Stimulated activated CD4-positive, alpha-beta T cell treated with anti-CD3 and anti-CD28 coated beads, TNF-alpha, amount 100 ng/mL, for 24 hours (primary cell): ENCODE data around the gene ATAD3B.
"Not testable (repeated sequence)": the region's sequence is repeated elsewhere in the genome, so short reads cannot be mapped to it uniquely, and the experiment has no call there.

Experiments
- DNase-seq, 3 experiments: peaks; one replicate each; pipeline ENCODE4 v3.0.0-alpha.2; 2020; ENCODE audit warnings: low read depth in 3 of 3

The ATAD3B gene

DNA sequence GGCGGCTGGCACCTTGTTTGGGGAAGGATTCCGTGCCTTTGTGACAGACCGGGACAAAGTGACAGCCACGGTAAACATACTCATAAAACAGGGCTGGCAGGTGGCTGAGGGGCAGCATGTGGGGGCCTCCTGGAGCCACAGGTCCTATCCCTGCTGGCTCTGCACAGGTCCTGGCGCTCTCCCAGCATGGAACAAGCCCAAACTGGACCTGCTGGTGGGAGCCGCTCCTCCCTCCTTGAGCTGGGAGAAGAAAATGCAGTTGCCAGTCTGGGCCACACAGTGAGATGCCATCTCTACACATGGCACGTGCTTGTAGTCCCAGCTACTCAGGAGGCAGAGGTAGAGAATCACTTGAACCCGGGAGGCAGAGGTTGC lies 19.2 kb upstream of the ATAD3B start:
- DNase-seq: not testable (repeated sequence)

DNA sequence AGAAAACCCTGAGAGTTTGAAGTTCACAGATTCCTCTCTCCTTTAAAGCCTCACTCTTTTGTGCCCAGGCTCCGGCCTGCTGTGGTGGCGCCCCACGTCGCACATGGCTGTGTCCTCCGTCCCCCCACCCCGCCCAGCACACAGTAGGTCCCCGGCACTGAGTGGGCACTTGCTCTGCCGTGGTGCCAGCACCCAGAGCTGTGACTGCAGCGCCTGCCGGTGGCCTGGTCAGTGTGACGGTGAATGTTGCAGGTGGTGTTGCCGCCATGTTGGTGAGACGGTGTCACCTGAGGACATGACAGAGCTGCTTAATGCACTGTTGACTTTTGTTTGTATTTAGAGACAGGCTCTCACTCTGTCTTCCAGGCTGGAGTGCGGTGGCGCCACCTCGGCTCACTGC lies 18.7 kb upstream of the ATAD3B start:
- no peak for DNase-seq

DNA sequence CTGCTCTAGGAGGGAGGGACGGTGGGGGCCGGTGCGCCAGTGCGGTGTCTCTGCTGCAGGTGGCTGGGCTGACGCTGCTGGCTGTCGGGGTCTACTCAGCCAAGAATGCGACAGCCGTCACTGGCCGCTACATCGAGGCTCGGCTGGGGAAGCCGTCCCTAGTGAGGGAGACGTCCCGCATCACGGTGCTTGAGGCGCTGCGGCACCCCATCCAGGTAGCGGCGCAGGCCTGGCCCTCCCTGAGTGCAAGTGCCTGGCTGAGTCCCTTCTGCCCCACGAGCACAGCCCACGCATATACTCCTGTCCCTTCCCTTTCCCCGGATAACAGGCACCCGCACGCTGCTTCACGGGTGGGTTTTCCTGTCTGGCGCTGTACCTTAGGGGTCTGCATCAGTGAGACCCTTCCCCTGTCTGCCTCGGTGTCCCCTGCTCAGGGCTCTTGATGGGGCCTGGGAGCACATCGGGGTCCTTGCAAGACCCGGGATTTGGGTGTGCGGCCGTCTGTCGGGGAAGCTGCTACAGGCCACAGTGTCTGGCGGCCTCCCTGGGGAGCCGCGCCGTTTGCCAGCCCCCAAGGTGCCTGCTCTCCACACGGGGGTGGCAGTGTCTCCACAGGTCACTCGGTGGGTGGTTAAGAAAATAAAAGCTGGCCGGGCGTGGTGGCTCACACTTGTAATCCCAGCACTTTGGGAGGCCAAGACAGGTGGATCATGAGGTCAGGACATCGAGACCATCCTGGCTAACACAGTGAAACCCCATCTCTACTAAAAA lies 17.1 kb upstream of the ATAD3B start:
- not testable (repeated sequence) for DNase-seq

DNA sequence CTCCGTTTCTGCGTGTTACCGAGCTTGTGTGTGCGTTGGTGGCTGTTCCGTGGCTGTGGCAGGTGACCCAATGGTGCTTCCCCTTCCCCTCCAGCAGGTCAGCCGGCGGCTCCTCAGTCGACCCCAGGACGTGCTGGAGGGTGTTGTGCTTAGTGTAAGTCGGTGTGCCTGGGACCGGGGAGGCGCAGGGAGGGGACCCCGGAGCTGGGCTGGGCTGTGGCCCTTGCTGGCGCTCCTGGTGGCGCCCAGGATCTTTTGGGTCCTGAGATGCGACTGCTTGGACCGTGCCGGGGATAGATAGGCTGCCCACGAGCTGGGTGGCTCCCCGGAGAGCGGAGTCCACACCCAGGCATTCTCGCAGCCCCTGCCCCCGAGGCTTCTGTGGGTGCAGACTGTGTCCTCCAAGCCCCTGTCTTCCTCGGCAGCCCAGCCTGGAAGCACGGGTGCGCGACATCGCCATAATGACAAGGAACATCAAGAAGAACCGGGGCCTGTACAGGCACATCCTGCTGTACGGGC lies 16.1 kb upstream of the ATAD3B start:
- no peak for DNase-seq

DNA sequence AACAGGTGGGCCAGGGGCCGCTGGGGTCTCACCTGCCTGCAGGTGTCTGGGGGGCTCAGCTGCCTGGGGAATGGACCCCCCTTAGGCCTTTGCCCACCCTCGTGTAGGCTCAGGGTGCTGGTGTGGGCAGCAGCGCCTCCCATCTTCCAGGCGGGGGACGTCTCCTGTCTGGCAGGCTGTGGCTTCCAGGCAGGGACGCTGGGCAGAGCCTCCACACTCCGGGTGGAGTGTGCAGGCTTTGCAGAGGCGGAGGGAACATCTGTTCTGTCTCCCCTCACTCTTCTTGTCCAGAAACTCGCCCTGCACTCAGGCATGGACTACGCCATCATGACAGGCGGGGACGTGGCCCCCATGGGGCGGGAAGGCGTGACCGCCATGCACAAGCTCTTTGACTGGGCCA lies 15.6 kb upstream of the ATAD3B start:
- not testable (repeated sequence) for DNase-seq

DNA sequence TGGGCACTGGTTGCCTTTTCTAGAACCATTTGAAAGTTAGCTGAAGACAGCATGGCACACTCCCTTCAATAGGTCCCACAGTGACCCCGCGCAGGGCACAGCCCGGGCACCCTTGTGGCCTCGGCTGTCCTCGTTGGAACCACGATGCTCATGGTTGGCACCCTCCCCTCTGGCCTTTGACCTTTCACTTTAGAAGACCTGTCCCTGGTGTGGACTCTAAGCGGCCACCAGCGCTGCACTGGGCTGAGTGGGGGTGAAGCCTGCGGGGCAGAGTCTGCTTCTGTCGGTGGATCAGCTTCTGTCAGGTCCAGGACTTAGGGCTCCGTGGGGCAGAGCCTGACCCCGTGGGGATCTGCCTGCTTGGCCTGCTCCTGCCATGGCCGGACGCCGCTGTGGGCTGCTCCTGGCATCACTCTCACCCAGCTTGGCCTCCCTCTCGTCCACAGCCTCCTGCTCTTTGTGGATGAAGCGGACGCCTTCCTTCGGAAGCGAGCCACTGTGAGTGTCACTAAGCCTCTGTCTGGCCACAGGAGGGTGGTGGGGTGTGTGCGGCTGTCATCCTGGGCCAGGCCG lies 14.8 kb upstream of the ATAD3B start:
- not testable (repeated sequence) for DNase-seq

DNA sequence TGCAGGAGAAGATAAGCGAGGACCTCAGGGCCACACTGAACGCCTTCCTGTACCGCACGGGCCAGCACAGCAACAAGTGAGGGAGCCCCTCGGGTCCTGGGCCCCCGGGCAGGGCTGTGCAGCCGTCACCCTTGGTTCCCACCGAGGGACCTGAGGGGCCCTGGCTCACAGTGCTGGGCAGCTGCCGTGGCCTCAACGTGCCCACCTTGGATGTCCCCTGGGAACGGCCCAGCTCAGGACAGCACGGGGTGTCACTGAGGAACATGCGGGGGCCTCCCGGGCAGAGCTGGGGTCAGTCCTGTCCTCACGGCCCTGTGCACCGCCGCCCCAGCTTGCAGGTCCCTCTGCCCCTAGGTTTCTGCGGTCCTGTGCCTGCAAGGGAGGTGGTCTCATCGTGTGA lies 12.4 kb upstream of the ATAD3B start:
- DNase-seq: not testable (repeated sequence)

DNA sequence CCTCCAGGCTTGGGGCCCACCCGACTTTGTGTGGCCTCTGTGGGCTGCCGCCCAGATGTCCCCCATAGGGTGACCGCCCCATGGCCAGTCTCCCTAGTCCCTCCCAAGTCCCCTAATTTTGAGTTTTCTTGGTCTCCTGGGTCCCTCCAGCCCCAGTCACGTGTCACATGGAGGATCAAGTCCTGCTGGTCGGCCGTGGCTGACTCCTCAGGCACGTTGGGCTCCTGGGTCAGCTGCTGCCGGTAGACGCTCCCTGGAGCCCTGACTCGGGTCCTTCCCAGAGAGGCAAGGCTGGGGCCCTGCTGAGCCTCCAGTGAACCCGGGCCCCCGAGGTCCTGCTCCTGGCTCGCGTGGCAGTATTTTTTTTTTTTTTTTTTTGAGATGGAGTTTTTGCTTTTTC lies 11.9 kb upstream of the ATAD3B start:
- not testable (repeated sequence) for DNase-seq

DNA sequence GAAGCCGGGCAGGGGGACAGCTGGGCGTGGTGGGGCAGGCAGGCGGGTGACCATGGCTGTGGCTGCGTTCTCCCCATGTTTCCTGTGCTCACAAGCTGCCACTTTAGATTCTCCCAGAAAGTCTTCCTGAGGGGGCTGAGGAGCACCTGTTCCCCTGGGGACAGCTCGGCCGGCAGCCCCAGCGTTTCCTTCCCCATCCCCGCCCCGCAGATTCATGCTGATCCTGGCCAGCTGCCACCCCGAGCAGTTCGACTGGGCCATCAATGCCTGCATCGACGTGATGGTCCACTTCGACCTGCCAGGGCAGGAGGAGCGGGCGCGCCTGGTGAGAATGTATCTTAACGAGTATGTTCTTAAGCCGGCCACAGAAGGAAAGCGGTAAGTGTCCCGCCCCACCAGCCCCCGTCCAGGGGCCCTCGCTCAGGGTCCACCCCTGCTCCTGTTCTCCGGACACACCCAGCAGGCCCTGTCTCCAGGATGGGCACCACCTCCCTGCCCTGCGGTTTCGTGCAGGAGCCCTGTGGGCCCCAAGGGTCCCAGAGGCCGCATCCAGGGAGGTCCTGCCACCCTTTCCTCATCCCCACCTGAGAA lies 10.9 kb upstream of the ATAD3B start:
- DNase-seq: no peak

DNA sequence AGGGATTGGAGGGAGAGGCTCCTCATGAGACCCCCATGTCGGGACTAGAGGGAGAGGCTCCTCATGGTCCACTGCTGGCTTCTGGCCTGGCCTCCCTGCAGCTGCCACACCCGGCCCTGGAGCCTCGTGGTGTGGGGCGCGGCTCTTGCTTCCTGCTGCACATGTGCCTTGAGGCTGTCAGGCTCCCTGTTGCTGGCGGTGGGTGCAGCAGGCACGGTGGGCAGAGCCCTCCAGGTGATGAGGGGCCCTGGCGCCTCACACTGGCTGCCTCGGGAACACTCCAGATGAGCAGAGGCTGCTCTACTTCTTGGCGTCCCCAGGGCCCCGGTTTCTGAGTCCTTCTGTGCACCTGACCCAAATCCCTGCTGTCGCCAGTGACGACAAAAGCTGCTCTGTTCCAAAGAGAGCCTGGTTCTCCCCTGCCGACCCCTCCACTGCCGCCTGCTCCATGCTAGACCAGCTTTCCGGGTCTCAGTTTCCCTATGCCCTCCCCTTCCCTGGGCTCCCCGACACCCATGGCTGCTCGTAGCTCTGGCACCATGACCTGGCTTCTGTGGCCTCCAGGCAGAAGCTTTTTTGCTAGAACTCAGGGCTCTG lies 9.7 kb upstream of the ATAD3B start:
- DNase-seq: no peak

DNA sequence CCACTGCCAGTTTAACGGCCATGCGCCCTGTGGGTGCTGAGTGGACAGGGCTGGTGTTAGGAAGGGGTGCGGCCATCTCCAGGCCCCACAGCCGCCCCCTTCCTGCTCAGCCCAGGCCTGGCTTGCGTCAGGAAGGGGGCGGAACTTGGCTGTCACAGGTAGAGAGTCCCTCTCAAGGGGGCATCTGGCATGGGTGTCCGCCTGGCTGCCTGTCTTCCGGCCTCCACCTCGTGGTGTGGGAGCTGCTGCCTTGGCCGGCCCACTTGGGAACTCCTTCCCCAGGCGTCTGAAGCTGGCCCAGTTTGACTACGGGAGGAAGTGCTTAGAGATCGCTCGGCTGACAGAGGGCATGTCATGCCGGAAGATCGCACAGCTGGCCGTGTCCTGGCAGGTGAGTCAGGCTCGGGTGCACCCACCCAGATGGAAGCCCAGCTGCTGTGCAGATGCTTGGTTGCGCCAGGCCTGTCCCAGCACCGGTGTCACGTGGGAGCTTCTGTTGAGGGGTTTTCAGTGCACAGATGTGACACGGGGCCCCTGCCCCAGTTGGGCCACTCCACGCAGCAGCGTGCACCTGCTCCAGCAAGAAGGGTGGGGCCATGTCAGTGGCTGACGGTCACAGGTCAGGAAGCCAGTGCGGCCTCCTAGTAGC lies 9.1 kb upstream of the ATAD3B start:
- no peak for DNase-seq

DNA sequence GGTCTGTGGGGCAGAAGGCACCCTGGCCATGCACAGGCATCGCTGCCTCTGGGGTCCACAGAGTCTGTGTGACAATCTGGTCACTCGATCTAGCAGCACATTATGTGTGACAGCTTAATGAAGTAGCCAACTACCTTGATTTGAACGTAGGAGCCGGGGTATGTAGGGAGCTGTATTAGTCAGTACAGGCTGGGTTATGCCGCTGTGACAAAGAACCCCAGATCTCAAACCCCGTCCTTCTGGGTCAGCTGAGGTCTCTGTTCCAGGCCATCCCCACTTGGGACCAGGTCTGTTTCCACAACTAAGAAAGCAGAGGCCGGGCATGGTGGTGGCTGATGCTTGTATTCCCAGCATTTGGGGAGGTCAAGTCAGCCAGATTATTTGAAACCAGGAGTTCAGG lies 8.3 kb upstream of the ATAD3B start:
- DNase-seq: no peak

DNA sequence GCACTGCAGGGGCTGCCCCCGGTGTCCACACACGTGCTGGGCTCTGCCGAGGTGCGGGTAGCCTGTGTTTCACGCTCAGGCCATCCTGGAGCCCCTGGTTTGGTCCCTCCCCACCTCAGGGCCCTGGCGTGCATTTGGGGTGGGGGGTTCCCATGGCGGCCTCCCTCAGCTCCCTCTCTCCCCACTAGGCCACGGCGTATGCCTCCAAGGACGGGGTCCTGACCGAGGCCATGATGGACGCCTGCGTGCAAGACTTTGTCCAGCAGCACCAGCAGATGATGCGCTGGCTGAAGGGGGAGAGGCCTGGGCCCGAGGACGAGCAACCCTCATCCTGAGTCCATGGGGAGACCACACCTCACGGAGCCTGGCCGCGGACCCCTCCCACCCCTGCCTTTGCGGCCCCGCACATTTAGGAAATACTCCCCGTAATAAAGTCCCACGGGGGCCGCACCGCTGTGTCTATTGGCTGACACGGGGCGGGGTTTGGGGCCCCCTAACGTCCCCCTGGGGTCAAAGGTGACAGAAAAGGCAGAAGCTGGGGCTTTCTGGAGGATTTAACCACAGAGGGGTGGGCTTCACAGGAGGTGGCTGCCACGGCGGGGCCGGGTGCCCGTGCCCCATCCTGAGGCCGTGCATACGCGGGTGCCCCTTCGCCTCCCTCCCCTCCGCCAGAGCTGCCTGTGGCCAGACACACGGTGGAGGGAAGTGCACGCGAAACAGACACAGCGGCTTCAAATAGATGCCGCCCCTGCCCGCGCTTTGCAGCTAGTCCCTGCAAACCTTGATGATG lies 3.2 kb upstream of the ATAD3B start:
- not testable (repeated sequence) for DNase-seq

DNA sequence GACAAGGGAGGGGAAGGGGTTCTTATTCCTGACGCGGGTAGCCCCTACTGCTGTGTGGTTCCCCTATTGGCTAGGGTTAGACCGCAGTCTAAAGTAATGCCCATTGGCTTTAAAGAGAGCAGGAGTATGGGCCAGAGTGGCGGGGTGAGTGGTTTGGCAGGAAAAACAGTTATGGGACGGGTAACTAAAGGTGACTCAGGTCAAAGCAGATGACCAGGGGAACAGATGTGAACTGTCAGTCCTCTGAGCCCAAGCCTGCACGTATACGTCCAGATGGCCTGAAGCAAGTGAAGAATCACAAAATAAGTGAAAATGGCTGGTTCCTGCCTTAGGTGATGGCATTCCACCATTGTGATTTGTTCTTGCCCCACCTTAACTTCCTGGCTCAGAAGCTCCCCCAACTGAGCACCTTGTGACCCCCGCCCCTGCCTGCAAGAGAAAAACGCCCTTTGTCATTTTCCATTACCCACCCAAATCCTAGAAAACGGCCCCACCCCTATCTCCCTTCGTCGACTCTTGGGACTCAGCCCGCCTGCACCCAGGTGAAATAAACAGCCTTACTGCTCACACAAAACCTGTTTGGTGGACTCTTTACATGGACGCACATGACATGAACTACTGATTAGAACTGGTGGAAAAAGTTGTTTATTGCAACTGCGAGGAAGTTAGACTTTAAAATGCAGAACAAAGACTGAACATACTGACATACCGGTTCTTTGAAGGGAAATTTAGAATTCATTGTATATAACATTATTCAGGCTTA lies 758 bp upstream of the ATAD3B start:
- peak in 1 of 3 experiments; percentile 12 for DNase-seq

DNA sequence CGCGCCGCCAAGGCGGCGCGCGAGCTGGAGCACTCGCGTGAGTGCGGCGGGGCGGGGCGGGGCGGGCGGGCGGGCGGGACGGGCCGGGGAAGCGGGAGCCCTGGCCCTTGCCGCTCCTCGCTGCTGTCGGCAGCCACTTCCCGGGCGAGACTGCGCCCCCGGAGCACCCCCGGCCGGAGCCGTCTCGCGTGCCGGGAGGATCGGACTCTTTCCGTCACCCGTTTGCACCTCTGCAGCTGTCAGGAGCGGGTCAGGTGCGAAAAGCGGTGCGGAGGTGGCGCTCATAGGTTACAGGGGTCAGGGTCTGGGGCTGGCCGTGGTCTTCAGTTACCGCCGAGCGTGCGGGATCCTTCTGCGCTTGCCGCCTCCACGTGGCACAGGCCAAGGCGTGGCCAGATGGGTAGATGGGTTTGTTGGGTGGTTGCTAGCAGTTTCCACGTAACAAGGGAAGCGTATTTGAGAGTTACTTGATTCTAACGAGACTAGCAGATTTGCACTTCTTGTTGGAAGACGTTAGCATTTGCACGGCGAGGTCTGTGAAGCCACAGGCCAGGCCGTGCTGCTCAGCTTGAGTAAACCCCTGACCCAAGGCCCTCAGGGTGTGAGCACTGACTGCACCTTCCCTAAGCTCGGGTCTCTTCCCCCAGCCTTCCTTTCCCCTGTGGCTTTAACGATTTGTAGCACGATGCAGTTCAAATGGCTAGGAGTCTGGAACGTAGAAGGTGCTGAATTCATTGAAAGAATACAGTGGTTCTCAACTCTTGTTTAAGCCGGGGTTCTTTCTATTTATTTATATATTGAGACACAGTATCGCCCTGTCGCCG lies 700 bp downstream of the ATAD3B start:
- not testable (repeated sequence) for DNase-seq

DNA sequence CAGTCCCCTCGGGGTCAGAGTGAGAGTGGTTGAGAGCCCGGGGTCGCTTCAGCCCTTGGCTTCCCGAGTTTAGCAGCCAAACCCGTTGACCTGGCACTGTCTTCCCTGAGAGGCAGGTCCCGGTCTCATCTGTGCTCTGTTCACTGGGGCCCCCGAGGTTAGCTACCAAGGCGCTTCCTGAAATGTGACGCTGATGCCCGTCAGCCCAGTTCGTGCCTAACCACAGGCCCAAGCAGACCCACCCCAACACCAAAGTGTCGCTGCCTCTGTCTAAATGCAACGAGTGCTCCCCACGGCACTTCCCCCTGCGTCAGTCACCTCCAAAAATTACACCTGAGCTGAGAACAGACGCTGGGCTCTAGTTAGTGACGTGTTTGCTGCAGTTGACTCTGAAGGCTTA lies 4.4 kb downstream of the ATAD3B start:
- not testable (repeated sequence) for DNase-seq

DNA sequence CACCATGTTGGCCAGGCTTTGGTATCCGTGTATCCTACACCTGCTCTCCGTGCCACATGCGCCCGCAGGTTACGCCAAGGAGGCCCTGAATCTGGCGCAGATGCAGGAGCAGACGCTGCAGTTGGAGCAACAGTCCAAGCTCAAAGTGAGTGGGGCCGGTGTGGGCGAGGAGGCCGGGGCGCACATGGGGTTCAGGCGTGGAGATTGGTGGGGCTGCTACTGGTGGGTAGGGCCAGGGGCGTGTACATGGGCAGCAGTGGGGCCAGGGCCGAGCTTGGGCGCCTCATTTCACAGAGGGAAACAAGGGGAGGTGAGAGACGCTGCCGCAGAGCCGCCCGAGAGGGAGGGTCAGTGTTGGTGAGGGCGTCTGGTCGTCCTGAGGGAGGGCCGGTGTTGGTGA lies 5.6 kb downstream of the ATAD3B start:
- no peak for DNase-seq

DNA sequence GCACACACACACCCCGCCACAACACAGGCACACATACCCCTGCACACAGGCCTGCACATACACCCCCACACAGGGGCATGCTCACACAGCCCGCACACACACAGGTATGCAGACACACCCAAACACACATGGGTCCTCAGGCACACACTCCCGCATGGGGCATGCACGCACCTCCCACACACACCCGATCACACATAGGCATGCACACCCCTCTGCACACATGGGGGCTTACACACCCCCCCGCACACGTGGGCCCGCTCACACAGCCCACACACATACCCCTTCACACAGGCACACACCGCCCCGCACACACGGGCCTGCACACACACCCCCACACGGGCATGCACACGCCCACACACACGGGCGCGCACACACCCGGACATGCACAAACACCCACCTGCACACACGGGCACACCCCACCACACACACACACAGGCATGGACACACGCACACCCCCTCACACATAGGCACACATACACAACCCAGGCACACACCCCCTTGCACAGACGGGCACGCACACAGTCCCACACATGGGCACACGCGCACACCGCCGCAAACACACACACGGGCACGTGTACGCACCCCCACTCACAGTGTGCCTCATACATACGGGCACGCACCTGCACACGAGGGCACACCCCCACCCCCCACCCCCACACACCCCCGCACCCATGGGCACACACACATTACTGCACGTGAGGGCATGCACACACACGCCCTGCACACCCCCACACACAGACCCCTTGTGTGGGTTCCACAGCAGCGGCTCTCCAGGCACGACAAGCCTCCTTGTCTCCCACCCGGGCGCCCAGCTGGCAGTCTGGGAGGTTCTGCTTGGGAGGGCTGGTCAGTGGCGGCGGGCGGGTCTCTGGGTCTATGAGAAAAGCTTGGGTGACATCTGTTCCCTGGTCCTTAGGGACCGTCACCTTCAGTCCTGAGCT lies 8.3 kb downstream of the ATAD3B start:
- no peak for DNase-seq

DNA sequence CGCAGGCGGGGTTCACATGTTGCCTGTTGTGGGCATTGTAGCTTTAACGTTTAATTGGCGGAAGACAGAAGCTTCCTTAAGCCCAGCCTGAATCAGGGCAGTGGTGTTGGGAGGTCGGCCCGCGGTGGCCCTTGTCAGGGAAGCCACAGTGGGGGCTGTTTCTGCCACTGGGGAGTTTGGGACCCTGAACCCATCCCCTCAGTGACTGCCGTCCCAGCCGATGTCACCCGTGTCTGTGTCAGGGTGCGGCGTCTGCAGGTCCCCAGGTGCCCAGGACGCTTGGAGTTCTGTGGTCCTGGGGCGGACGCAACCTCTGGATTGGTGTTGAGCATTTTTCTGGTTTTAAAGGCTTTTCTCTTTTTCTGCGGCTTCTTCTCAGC lies 8.9 kb downstream of the ATAD3B start:
- DNase-seq: not testable (repeated sequence)
